Fibroblast of skin of scalp (primary cell): Measurements from ENCODE around the gene SF3B4.
A peak's percentile ranks its signal among the peaks of the same experiment; 100 is the strongest.
"Not testable (repeated sequence)": the region's sequence is repeated elsewhere in the genome, so short reads cannot be mapped to it uniquely, and the experiment has no call there.

Source experiments
- DNase-seq: peaks from one replicate; pipeline ENCODE4 v3.0.0-alpha.2; 2013

Gene SF3B4

DNA sequence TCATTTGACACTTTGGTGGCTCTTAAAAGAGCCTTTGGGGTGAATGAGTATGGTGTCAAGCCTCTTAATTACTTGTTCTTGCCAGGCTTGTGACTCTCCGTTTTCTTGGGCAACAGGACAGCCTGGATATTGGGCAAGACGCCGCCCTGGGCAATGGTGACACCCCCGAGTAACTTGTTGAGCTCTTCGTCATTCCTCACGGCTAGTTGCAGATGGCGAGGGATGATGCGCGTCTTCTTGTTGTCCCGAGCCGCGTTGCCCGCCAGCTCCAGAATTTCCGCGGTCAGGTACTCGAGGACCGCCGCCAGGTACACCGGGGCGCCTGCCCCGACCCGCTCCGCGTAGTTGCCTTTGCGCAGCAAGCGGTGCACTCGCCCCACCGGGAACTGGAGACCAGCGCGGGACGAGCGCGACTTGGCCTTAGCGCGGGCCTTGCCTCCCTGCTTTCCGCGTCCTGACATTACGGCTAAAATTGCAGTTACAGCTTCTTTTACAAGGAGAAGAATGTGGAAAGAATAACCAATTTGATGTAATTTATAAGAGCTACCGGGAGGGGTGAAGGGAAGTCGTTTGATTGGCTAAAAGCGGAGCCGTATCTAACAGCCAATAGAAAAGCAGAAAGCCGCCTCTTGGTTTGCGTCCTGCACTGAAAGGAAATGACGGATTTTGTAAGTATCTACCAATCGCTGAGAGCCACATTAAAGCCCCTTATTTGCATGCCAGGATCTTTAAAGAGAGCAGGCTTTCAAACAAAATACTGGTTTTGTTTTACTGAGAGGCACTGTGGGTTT is 40.0 kb downstream of the SF3B4 start:
- DNase-seq, result peak; percentile 99

DNA sequence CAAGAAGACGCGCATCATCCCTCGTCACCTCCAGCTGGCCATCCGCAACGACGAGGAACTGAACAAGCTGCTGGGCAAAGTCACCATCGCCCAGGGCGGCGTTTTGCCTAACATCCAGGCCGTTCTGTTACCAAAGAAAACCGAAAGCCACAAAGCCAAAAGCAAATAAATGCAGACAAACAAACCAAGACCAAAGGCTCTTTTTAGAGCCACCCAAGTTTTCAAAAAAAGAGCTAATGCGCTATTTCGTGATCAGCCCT is 40.5 kb downstream of the SF3B4 start:
- not testable (repeated sequence) for DNase-seq

DNA sequence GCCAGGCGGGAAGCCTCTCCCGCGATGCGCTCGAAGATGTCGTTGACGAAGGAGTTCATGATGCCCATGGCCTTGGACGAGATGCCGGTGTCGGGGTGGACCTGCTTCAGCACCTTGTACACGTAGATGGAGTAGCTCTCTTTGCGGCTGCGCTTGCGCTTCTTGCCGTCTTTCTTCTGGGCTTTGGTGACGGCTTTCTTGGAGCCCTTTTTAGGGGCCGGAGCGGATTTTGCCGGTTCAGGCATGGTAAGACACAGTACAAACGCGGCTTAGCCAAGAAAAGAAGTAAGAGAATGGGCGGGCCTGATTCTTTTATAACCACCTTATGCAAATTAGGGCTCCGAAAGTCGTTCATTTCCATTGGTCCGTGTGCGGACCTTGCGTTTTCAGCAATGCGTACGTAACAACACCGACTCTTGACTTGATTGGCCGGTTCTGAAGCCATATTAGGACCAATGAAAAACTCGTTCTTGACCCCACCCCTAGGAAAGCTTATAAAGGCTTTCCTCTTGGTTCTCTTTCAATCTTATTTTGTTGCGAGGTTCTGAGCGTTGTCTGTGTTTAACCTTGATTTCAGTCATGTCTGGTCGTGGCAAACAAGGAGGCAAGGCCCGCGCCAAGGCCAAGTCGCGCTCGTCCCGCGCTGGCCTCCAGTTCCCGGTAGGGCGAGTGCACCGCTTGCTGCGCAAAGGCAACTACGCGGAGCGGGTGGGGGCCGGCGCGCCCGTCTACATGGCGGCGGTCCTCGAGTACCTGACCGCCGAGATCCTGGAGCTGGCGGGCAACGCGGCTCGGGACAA is 41.0 kb downstream of the SF3B4 start:
- DNase-seq, result peak; percentile 100

DNA sequence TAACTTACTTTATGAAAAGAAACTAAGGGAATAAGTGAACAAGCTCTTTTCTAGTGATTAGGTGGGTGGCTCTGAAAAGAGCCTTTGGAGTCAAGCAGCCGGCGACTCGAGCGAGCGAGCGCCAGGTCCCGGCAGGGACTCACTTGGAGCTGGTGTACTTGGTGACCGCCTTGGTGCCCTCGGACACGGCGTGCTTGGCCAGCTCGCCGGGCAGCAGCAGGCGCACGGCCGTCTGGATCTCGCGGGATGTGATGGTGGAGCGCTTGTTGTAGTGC is 41.5 kb downstream of the SF3B4 start:
- peak; percentile 25 for DNase-seq

DNA sequence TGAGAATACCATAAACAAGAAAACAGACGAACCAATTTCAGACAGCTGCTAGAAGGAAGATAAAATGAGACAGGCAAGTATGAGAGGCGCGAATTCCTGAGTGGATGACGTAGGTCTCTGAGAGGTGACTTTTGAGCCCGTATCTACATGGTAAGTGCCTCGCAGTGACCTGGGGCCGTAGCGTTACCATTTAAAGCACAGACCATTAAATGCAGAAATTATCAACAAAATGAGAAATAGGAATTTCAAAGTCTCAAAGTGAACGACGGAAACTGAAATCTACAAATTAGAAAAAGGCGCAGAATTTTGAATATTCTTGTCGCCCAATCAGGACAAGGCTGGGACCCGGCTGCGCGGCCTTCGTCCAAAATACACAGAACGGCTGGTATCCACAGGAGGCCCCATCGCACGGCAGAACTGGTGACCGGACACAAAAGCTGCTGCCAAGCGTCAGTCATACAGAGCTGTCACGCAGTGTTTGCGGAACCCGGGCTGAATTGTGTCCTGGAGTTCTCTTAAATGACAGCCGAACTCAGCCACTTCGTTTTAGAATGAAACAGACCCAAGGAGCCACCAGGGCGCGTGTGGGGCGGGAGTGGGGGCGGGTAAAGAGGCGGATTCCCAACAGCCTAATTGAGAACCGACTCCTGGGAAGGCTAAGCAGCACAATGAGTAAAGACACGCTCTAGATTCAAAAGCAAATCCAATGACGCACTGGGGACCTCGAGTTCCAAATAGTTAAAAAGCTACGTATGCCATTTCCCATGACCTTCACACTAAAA is 42.1 kb downstream of the SF3B4 start:
- peak; percentile 94 for DNase-seq

DNA sequence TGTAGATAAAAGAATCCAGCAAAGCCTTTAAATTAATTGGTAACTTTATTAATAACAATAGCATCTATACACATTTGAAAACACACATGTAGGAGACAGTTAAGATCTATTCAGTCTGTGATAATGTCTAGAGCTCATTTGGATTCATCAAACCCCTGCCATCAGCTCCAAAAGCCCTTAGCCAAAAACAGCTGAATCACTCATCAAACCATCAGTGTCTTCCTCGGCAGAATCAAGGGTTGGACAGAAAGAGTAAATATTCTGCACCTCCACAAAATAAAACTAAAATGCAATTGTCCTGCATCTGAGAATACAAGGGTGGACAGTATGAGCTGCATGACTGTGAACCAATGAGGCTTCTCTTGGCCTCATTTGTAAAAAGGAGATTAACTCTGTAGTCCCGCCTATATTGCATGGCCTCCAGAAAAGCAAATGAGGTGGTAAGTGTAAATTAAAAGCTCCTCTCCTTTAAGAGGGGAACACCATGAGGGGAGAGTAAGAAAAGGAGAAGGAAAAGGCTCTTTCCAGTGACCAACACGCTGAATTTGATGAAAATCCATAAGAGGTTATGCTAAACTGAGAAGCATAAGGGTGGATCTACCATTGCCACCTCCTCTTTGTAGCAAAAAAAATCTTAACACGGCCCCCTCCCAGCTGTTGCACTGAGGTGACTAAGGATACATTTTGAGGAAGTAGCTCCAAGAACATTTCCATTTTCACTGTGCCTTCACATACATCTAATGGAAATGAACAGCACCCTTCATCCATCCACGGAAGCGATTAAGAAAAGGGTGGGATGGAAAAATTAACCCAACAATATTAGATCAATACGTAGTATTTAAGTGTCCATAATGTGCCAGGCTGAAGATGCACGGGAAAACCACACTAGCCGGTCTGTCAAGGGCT is 42.9 kb downstream of the SF3B4 start:
- peak; percentile 28 for DNase-seq

DNA sequence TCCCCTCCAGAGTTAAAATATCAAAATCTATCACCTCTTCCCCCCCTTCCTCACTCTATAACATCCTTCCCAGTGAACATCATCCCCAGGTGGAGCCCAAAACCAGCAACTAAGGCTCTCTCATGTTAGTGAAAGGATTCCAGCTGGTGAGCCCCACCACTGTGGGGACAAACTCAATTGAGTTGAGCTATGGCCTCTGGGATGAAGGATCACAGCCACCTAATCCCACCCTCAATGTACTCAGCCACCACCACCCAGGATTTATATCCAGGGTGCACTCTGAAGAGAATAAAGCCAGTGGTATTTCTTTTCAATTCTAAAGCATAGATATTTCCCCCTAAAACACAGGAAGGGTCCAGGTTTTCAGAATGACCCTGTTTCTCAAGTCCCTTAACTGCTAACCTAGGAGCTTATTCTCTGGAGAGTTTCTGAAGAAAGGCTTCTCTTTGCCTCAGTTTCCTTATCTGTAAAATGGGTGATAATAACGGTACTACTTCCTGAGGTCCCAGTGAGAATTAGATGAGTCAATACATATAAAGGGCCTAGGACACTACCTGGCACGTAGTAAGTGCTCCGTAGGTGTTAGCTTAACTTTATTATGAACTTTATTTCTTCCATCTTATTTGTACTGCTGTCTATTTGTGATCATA is 43.9 kb downstream of the SF3B4 start:
- no peak for DNase-seq

DNA sequence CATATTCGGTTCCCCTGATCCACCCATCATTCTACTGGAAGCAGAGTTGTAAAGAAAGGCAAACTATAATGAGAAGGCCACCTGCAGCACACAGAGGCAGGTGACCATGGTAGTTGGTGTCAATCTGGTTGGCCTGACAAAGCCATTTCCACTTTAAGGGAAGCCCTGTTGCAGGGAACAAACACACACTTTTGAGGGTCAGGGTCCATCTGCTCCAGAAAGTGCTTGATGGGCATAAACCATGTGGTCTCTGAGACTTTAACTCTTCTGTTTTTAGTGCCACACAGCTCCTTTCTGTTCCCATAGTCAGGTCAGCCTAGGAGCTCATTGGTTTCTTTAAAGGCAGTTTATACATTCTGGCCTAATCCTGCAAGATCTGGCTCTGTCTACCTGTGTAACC is 45.7 kb downstream of the SF3B4 start:
- DNase-seq, result no peak

DNA sequence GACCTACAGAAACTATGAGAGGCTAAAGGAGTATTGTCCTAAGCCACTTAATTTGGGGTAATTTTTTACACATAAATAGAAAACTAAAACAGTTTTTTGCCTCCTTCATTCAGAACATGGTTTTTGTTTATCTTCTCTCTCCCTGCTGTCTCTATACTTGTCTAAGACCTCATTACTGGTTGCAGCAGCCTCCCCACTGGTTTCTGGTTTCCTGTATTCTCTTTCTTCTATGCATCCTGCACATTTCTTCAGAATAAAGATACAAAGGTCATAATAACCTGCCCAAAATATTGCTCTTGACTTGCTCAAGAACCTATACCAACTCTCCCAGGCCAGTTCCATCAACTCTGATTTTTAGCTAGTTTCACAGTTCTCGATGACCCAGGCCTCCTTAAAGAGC is 48.0 kb downstream of the SF3B4 start:
- DNase-seq, result no peak

DNA sequence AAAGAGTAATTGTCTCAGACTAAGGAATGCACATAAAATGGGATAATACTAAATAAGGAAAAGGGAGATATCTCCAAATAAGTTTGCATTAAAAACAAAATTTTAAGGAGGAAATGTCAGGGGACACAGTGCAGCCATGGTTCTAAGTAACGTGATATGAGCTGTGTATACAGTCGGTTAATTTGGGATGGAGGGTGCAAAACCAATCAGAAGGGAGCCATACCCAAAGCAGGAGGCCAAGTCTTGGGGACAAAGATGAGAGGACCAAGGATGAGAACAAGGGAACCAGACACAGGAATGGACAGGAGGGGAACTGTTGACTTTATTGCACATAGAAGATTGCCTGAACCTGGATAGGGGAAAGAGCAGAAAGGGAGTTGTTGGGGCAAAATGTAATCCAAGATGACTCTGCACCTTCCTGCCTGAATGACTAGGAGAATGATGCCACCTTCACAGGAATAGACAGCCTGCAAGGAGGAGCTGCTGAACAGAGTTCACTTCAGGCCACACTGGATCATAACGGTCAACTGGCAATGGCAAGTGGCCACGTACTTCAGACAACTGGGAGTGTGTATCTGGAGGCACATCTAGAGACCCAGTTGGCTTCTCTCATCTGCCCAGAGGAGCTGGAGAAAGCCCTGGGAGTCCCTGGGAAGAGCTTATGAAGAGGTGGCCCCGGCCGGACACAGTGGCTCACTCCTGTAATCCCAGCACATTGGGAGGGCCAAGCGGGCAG is 50.2 kb downstream of the SF3B4 start:
- DNase-seq, result no peak
